Globus pallidus (tissue), 1 donor: ENCODE measurements around the gene POTEM.
"Not testable (repeated sequence)": the region's sequence is repeated elsewhere in the genome, so short reads cannot be mapped to it uniquely, and the experiment has no call there.

ENCODE experiments used
- DNase-seq: peaks from one replicate; pipeline ENCODE4 v3.0.0-alpha.2; 2015; ENCODE audit warnings: low spot score

The POTEM gene

GRCh38 chr14:19038060-19038664 is 70.9 kb downstream of the POTEM start:
- DNase-seq: not testable (repeated sequence)

- DNase-seq: not testable (repeated sequence)
These were observed 71.6 kb downstream of the POTEM start for GRCh38 chr14:19038785-19039184.

GRCh38 chr14:19043384-19043783 is 76.2 kb downstream of the POTEM start:
- DNase-seq: not testable (repeated sequence)
